Measurements from ENCODE around the gene PPP4R4.
"Not testable (repeated sequence)": the region's sequence is repeated elsewhere in the genome, so short reads cannot be mapped to it uniquely, and the experiment has no call there.

The PPP4R4 gene

GRCh38 chr14:94284221-94284620 lies 110.1 kb downstream of the PPP4R4 start:
- DNase-seq = no peak

GRCh38 chr14:94285158-94285557 lies 111.0 kb downstream of the PPP4R4 start:
- DNase-seq = no peak

- DNase-seq = no peak
Measured at GRCh38 chr14:94288610-94289465, 114.7 kb downstream of the PPP4R4 start.

GRCh38 chr14:94290197-94290596 lies 116.1 kb downstream of the PPP4R4 start:
- no peak for DNase-seq

- DNase-seq = no peak
Measured at GRCh38 chr14:94291159-94291905, 117.2 kb downstream of the PPP4R4 start.

- no peak for DNase-seq
Measured at GRCh38 chr14:94291906-94292525, 117.9 kb downstream of the PPP4R4 start.

GRCh38 chr14:94292526-94292871 lies 118.4 kb downstream of the PPP4R4 start:
- no peak for DNase-seq

- DNase-seq = no peak
Measured at GRCh38 chr14:94292872-94293577, 118.9 kb downstream of the PPP4R4 start, which contains the start of gene SERPINA10. Gene SERPINA10 (minus strand): TSS chr14:94293268. CDS start chr14:94290593, 2,675 bp downstream.

- no peak for DNase-seq
Measured at GRCh38 chr14:94293578-94293924, 119.4 kb downstream of the PPP4R4 start.

- no peak for DNase-seq
Measured at GRCh38 chr14:94295360-94296180, 121.4 kb downstream of the PPP4R4 start.

- not testable (repeated sequence) for DNase-seq
Measured at GRCh38 chr14:94296181-94296545, 122.0 kb downstream of the PPP4R4 start.

- DNase-seq = no peak
Measured at GRCh38 chr14:94298130-94298529, 124.0 kb downstream of the PPP4R4 start.

- DNase-seq = no peak
Measured at GRCh38 chr14:94303111-94303510, 129.0 kb downstream of the PPP4R4 start.

GRCh38 chr14:94304243-94304642 lies 130.1 kb downstream of the PPP4R4 start:
- DNase-seq = no peak

- DNase-seq = no peak
Measured at GRCh38 chr14:94305620-94306019, 131.5 kb downstream of the PPP4R4 start.

GRCh38 chr14:94306047-94306978 lies 132.2 kb downstream of the PPP4R4 start:
- no peak for DNase-seq

- no peak for DNase-seq
Measured at GRCh38 chr14:94307410-94307992, 133.4 kb downstream of the PPP4R4 start.

GRCh38 chr14:94309721-94310120 lies 135.6 kb downstream of the PPP4R4 start:
- no peak for DNase-seq

- DNase-seq = no peak
Measured at GRCh38 chr14:94310248-94310647, 136.1 kb downstream of the PPP4R4 start.

GRCh38 chr14:94312481-94313246 lies 138.5 kb downstream of the PPP4R4 start:
- DNase-seq = no peak
